GM18498 (cell line): ENCODE measurements around the gene CGB3.

ENCODE experiments used
- ATAC-seq: cut with Tn5 transposase; IDR thresholded peaks from one replicate; pipeline ENCODE4 v1.9.1; 2021; ENCODE audit warnings: mild to moderate bottlenecking, moderate library complexity; ENCODE audit not compliant: unreplicated experiment

CGB3 gene

DNA sequence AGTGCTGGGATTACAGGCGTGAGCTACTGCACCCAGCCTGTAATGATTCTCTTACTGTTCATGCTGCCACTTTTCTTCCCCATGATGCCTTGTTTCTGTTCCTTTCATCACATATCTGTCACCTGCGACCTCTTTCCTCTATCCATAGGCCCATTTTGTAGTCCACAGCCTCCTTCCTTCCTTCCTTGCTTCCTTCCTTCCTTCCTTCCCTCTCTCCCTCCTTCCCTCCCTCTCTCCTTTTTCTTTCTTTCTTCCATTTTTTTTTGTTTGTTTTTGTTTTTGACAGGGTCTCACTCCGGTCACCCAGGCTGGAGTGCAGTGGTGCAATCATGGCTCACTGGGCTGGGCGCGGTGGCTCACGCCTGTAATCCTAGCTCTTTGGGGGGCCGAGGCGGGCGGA is 35.3 kb downstream of the CGB3 start:
- ATAC-seq, result no peak

DNA sequence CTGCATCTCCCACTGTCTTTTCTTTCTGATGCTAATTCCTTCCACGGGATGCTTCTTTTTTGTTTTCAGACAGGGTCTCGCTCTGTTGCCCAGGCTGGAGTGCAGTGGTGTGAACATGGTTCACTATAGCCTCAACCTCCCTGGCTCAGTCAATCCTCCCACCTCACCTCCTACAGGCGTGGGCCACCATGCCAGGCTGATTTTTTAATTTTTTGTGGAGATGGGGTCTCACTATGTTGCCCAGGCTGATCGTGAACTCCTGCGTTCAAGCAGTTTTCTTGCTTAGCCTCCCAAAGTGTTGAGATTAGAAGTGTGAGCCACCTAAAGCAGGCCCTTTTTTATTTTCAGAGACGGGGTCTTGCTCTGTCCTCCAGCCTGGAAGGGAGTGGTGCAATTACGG is 35.8 kb downstream of the CGB3 start:
- no peak for ATAC-seq

DNA sequence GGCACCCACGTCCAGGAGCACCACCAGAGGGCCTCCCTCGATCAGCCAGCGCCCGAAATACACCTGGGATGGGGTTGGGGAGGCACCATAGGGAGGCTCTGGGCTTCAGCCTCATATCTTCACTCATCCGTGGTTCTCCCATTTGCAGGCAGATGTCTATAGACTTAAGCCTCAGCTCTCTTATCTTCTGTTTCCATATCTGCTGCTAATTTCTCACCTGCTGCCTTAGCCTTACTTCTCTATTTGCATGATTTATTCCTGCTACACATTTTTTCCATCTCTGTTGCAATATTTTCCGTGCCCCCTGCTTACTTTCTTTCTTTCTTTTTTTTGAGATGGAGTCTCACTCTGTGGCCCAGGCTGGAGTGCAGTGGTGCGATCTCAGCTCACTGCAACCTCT is 36.8 kb downstream of the CGB3 start:
- ATAC-seq, result no peak

DNA sequence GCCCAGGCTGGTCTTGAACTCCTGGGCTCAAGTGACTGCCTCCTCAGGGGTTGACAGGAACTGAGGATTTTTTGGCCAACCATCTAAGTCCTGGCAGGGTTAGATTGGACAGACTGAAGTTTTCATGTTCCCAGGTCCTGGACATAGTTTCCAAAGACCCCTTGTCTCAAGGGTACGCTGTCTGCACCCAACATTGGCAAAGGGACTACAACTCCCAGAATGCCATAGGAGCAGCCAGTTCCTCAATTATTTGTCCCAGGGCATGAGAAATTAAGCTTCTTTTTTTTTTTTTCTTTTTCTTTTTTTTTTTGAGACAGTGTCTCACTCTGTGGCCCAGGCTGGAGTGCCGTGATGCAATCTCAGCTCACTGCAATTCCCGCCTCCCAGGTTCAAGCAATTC is 37.9 kb downstream of the CGB3 start:
- ATAC-seq, result no peak

DNA sequence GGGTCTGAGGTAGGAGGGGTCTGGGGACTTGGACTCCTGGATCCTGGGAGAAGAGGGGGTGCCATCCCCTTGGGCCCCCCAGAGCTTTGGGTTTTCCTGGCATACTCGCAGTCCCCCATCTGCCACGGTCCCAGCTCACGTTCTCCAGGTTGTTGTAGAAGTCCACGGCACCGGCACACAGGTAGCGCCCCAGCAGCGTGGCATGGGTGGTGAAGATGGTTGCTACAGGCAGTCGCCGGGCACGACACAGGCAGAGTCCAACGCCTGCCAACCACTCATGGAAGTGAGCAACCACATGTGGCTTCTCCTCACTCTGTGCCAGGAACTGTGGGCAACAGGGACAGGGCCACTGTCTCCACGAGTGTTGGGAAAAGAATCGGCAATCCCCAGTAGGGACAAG is 38.4 kb downstream of the CGB3 start:
- no peak for ATAC-seq

DNA sequence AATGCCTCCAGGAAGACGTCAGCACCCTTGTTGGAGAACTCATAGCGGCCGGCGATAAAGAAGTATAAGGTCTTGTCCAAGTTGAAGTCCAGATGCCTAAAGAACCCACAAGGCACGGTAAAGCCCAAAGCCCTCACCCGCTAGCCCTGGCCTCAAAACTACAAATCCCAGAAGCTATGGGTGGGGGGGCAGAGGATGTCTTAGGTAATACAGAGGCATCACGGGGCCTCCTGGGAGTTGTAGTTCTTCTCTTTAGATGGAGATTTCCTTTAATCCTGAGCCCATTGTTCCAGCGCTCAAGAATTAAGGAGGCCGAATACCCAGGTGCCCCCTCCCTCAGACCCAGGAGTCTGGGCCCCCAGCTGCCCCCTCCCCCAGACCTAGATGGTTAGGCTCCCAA is 41.9 kb downstream of the CGB3 start:
- no peak for ATAC-seq

DNA sequence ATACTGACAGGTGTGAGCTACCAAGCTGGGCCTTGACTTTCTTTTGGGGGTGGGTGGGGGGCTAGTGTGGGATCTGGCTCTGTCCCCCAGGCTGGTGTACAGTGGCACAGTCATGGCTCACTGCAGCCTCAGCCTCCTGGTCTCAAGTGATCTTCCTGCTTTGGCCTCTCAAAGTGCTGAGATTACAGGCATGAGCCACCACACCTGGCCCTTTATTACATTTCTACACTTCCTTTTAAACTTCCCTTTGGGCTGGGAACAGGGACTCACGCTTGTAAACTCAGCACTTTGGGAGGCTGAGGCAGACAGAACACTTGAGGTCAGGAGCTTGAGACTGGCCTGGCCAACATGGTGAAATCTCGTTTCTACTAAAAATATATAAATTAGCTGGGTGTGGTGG is 47.1 kb downstream of the CGB3 start:
- no peak for ATAC-seq

DNA sequence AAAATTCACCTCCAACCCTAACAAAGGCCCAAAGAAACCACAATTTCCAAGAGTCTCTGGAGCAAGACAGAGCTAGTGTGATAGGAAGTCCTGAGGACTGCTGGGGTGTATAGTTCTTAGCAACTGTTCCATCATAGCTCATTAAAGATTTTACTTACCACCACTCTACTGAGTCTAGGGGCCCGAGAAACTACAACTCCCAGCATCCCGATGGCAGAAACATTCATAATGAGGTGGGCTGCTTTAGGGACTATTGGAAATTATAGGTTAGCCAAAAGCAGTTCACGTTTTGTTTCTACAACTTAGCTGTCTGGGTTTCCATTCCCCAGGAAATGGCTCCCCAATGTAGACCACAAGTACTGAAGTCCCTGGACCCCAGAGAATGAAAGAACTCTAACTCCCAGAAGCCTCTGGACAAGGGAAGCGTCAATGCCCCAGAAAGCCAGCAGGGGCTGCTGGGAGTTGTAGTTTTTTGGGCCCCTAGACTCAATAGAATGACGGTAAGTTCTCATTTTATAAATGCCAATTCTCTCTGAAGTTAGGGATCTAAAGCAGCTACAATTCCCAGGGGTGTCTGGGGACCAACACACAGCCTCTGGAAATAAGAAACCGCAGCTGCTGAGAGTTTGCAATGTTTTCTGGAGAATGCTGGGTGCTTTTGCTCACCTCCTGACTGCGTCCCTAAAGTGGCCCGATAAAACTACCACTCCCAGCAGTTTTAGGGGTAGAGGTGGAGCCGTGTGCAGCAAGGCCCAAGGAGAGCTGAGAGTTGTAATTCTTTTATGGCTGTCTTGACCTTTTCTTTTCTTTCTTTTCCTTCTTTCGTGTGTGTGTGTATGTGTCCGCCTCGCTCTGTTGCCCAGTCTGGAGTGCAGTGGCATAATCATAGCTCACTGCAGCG is 47.9 kb downstream of the CGB3 start:
- no peak for ATAC-seq
